HG03066 (cell line): ENCODE measurements around the gene COL6A3.

Experiments
- ATAC-seq: cut with Tn5 transposase; IDR thresholded peaks from one replicate; pipeline ENCODE4 v1.9.1; 2021; ENCODE audit warnings: low read depth; ENCODE audit not compliant: unreplicated experiment

The COL6A3 gene

GRCh38 chr2:237413777-237414661 lies at the start of gene COL6A3:
TSS of gene COL6A3 (minus strand) at chr2:237414164. CDS start at chr2:237396817, 17,347 bp downstream.
- ATAC-seq = no peak

- ATAC-seq = no peak
Measured at GRCh38 chr2:237459741-237460174, 45.8 kb upstream of the COL6A3 start.

GRCh38 chr2:237459226-237459625 lies 45.3 kb upstream of the COL6A3 start:
- ATAC-seq = no peak

GRCh38 chr2:237458519-237458918 lies 44.6 kb upstream of the COL6A3 start:
- ATAC-seq = no peak

- ATAC-seq = no peak
Measured at GRCh38 chr2:237457388-237457941, 43.5 kb upstream of the COL6A3 start.

- no peak for ATAC-seq
Measured at GRCh38 chr2:237456200-237456843, 42.4 kb upstream of the COL6A3 start.

GRCh38 chr2:237455764-237456163 lies 41.8 kb upstream of the COL6A3 start:
- no peak for ATAC-seq

GRCh38 chr2:237453671-237454070 lies 39.7 kb upstream of the COL6A3 start:
- ATAC-seq = no peak

- ATAC-seq = no peak
Measured at GRCh38 chr2:237452861-237453260, 38.9 kb upstream of the COL6A3 start.

GRCh38 chr2:237451643-237452469 lies 37.9 kb upstream of the COL6A3 start:
- ATAC-seq = no peak

GRCh38 chr2:237450583-237450982 lies 36.6 kb upstream of the COL6A3 start:
- ATAC-seq = no peak

GRCh38 chr2:237450108-237450507 lies 36.1 kb upstream of the COL6A3 start:
- no peak for ATAC-seq

- no peak for ATAC-seq
Measured at GRCh38 chr2:237449193-237449881, 35.4 kb upstream of the COL6A3 start.

- no peak for ATAC-seq
Measured at GRCh38 chr2:237448626-237449025, 34.7 kb upstream of the COL6A3 start.

- ATAC-seq = no peak
Measured at GRCh38 chr2:237448171-237448570, 34.2 kb upstream of the COL6A3 start.

- ATAC-seq = no peak
Measured at GRCh38 chr2:237447496-237447895, 33.5 kb upstream of the COL6A3 start.

- no peak for ATAC-seq
Measured at GRCh38 chr2:237446338-237446665, 32.3 kb upstream of the COL6A3 start.

GRCh38 chr2:237445611-237446337 lies 31.8 kb upstream of the COL6A3 start:
- no peak for ATAC-seq

- ATAC-seq = no peak
Measured at GRCh38 chr2:237444071-237444470, 30.1 kb upstream of the COL6A3 start.
